Body of pancreas (tissue), 4 donors: ENCODE results near the gene AGBL4. TPM values are rescaled to one million over a fixed set of nuclear protein-coding genes. Genes with fewer than 3 reads are reported as not detected.
"Not testable (repeated sequence)": the region's sequence is repeated elsewhere in the genome, so short reads cannot be mapped to it uniquely, and the experiment has no call there.

ENCODE experiments used
- ATAC-seq: fragments of 150-250 bp; one replicate; pipeline ENCODE4 v1.9.1; 2016
- DNase-seq, 4 donors: peaks; one replicate each; pipeline ENCODE4 v3.0.0-alpha.2; 2019
- H3K27ac ChIP-seq, 4 donors: fragments of 200-600 bp; sonication (generic); 1 replicate in 3 of 4; 2 replicates in 1 of 4; pipeline versions ENCODE4 v1.5.1 to v1.6.1; 2016 to 2019; ENCODE audit warnings: mild to moderate bottlenecking in 1 of 4, mixed read lengths in 1 of 4, moderate library complexity in 1 of 4
- H3K27me3 ChIP-seq, 2 donors: fragments of 200-600 bp; sonication (generic); one replicate each; pipeline ENCODE4 v1.6.0; 2016; ENCODE audit warnings: mild to moderate bottlenecking in 1 of 2
- H3K36me3 ChIP-seq, 2 donors: fragments of 200-600 bp; sonication (generic); replicated peaks in 1 of 2; 2 replicates each; pipeline ENCODE4 v1.5.1; 2016; ENCODE audit warnings: low read depth in 2 of 2; ENCODE audit not compliant: insufficient read depth in 1 of 2
- H3K4me1 ChIP-seq: fragments of 200-600 bp; sonication (generic); one replicate; pipeline ENCODE4 v1.6.0; 2016
- H3K4me3 ChIP-seq, 2 donors: fragments of 200-600 bp; sonication (generic); 1 replicate in 1 of 2; 2 replicates in 1 of 2; pipeline ENCODE4 v1.5.1; 2016 to 2019
- H3K9me3 ChIP-seq, 3 donors: fragments of 200-600 bp; sonication (generic); 1 replicate in 2 of 3; 2 replicates in 1 of 3; pipeline ENCODE4 v1.5.1; 2016
- CTCF ChIP-seq, 7 experiments: fragments of 450-650 bp in 4 of 7; fragments of 200-600 bp in 3 of 7; sonication (generic) in 3 of 7; IDR thresholded peaks; one replicate each; pipeline ENCODE4 v1.5.1; 2016 to 2019; ENCODE audit warnings: antibody characterized with exemption in 7 of 7
- POLR2A ChIP-seq, 3 donors: fragments of 450-650 bp; IDR thresholded peaks; one replicate each; pipeline ENCODE4 v1.6.1; 2016; ENCODE audit warnings: antibody characterized with exemption in 3 of 3, mild to moderate bottlenecking in 2 of 3
- WGBS, 2 donors: methylation state at CpG; one replicate each; pipeline ENCODE4 v1.1.5; 2017; 5-methylcytosine and 5-hydroxymethylcytosine counted together
- intact Hi-C: fragments of 100-400 bp; cut with DNase I; formaldehyde crosslinking; loops from one replicate; pipeline ENCODE4 v1.15.1; 2023
- total RNA-seq, 2 donors: library from RNA; depleted of rRNA; stranded (reverse); fragments of >200 nt; gene quantifications; one replicate each; pipeline ENCODE4 v1.1.0, GENCODE V29; 2016

Gene AGBL4
- total RNA-seq, 2 donors from 2014 or later = 0.33 to 0.78 TPM

DNA sequence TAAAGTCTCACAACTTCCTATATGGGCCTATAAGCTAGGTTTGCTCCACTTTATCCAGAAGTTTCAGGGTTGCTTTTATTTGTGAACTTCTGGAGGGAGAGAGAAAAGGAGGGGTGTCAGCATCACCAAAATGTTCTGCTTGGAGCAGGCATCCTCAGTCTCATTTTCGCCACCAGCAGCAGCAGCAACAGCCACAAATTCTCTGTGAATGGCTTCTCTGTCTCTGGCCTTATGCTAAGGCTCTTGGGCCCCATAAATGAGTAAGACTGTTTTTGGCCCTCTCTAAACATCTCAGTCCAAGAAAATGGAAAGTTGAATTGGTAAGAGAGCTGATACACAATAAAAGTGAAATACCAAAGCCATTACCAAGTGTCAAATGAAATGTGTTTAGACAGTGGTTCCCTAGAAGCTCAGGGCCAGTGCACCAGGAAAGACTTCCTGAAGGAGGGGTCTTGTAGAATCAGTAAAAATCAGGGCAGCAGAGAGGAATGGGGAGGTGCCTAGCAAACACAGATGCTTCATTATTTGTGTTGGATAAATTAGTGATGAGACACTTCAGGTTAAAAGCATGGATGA lies 1498.8 kb downstream of the AGBL4 start:
- WGBS, 2 donors = 76 to 83% methylated on average over 1 of the region's 1 CpG

DNA sequence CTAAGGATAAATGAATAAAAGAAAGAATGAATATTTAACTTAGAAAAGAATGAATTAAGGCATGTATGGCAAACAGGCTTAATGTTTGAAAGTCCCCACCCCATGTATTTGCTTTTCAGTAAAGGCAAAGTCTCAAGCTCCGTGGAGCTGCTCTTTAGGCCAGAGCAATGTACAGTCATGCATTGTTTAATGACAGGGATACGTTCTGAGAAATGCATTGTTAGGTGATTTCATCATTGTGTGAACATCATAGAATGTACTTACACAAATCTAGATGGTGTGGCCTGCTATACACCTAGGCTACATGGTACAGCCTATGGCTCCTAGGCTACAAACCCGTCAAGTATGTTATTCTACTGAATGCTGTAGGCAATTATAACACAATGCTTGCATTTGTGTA lies 1500.2 kb downstream of the AGBL4 start:
- no peak overlapping the region for H3K27ac ChIP-seq
- no peaks in the 10 kb centered on the region for H3K36me3 ChIP-seq
- 74 to 75% methylated on average over 3 of the region's 3 CpGs for WGBS, 2 donors
- DNase-seq = no peak
- no peaks in the 10 kb centered on the region for H3K27me3 ChIP-seq
- ATAC-seq = no peak
- TF ChIP-seq CTCF (IDR thresholded peaks at IDR 0.05) (no peak), POLR2A (IDR thresholded peaks at IDR 0.05) (no peak)
- H3K9me3 ChIP-seq = no peaks in the 10 kb centered on the region
- H3K4me1 ChIP-seq = no peaks in the 10 kb centered on the region
- no peak overlapping the region for H3K4me3 ChIP-seq
- intact Hi-C loops = no loop called here

More for the DNA sequence above, 1498.8 kb downstream of the AGBL4 start:
- Histone ChIP-seq H3K4me3 (no peak overlapping the region), H3K27ac (no peak overlapping the region), H3K27me3 (no peaks in the 10 kb centered on the region), H3K4me1 (no peaks in the 10 kb centered on the region), H3K9me3 (no peaks in the 10 kb centered on the region), H3K36me3 (no peaks in the 10 kb centered on the region)
- intact Hi-C loops = no loop called here
- TF ChIP-seq CTCF (IDR thresholded peaks at IDR 0.05) (no peak), POLR2A (IDR thresholded peaks at IDR 0.05) (no peak)
- ATAC-seq (no peak), DNase-seq (no peak)

GRCh38 chr1:48519896-48520295 lies 1503.9 kb downstream of the AGBL4 start:
- H3K27me3 ChIP-seq, H3K9me3 ChIP-seq, DNase-seq, ATAC-seq, intact Hi-C loops, H3K36me3 ChIP-seq, H3K4me1 ChIP-seq, H3K4me3 ChIP-seq, H3K27ac ChIP-seq: not testable (repeated sequence)
- WGBS, 2 donors = 78 to 82% methylated on average over 6 of the region's 6 CpGs

DNA sequence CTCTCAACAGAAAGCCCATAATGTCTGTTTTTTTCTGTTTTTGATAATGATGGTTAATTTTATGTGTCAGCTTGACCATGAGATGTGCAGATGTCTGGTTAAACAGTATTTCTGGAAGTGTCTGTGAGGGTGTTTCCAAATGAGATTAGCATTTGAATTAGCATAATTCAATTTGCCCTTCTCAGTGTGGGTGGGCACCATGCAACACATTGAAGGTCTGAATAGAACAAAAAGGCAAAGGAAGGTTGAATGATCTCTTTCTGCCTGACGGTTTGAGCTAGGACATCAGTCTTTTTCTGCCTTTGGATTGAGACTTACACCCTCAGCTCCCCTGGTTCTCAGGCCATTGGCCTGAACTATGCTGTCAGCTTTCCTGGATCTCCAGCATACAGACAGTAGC lies 1516.9 kb downstream of the AGBL4 start:
- H3K4me3 ChIP-seq = no peak overlapping the region
- no peak for DNase-seq
- no peaks in the 10 kb centered on the region for H3K9me3 ChIP-seq
- H3K27ac ChIP-seq = no peak overlapping the region
- no peaks in the 10 kb centered on the region for H3K4me1 ChIP-seq
- no peaks in the 10 kb centered on the region for H3K27me3 ChIP-seq
- TF ChIP-seq CTCF (IDR thresholded peaks at IDR 0.05) (no peak), POLR2A (IDR thresholded peaks at IDR 0.05) (no peak)
- no peak for ATAC-seq
- intact Hi-C loops = no loop called here
- H3K36me3 ChIP-seq = no peaks in the 10 kb centered on the region
- 0 to 41% methylated on average over 1 of the region's 1 CpG for WGBS, 2 donors

DNA sequence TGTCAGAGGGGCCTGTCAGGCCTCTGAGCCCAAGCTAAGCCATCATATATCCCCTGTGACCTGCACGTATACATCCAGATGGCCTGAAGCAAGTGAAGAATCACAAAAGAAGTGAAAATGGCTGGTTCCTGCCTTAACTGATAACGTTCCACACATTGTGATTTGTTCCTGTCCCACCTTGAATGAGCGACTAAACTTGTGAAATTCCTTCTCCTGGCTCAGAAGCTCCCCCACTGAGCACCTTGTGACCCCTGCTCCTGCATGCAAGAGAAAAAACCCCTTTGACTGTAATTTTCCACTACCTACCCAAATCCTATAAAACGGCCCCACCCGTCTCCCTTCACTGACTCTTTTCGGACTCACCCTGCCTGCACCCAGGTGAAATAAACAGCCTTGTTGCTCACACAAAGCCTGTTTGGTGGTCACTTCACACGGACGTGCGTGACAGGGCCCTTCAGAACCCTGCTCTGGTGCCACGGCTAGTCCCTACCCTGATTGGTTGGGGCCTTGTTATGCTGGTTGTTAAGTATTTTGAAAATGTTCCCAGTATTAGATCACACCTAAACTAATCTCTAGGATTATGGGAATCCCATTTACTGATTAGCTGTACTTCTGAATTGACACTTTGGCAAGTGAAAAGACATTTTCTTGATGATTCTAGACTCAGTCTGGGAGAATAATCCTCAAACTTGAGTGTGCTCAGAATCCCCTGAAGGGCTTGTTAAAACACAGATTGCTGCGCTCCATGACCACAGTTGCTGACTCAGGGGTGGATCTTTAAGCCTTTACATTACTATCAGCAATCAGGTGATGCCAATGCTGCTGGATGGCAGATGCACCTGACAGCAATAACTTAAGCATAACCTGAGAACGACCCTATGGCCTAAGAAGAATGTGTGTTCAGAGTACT lies 1523.0 kb downstream of the AGBL4 start:
- no peak for ATAC-seq
- TF ChIP-seq CTCF (IDR thresholded peaks at IDR 0.05) (no peak), POLR2A (IDR thresholded peaks at IDR 0.05) (no peak)
- 48 to 73% methylated on average over 12 of the region's 12 CpGs for WGBS, 2 donors
- Histone ChIP-seq H3K4me1 (no peaks in the 10 kb centered on the region), H3K9me3 (no peaks in the 10 kb centered on the region), H3K27ac (no peak overlapping the region), H3K36me3 (no peaks in the 10 kb centered on the region), H3K27me3 (no peaks in the 10 kb centered on the region), H3K4me3 (no peak overlapping the region)
- no peak for DNase-seq
- intact Hi-C loops = no loop called here
